ENCODE data around the gene MTMR4.
"Not testable (repeated sequence)": the region's sequence is repeated elsewhere in the genome, so short reads cannot be mapped to it uniquely, and the experiment has no call there.

The MTMR4 gene

DNA sequence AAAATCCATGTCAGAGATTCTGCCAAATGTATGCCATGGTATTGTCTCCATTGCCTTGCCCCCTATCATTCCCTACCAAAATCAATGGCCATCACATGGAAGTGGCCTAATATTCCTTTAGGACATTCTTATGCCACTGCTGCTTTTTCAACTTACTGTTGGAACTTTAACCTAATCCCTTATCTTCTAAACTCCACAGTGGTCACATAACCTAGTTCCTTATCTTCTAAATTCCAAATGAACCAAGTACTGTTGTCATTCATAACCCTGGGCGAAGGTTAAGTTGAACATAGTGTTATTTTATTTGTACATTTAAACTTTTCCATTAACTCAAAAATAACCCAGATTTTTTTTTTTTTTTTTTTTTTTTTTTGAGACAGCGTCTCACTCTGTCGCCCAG lies 29.8 kb downstream of the MTMR4 start:
- no peak for TF ChIP-seq CTCF (IDR thresholded peaks at IDR 0.05)
- Histone ChIP-seq H3K36me3 (ENCODE audit: control insufficient read depth, insufficient read depth, low read length) (no peaks in the 10 kb centered on the region), H2AFZ (no peak overlapping the region), H3K9me3 (ENCODE audit: control insufficient read depth, low read length) (no peaks in the 10 kb centered on the region), H3K9ac (no peak overlapping the region), H3K27ac (no peak overlapping the region), H3K79me2 (no peaks in the 10 kb centered on the region), H3K4me2 (ENCODE audit: low read length) (no peak overlapping the region), H3K4me3 (ENCODE audit: low read depth, low read length) (no peak overlapping the region), H3K4me1 (no peaks in the 10 kb centered on the region), H3K27me3 (ENCODE audit: control insufficient read depth, insufficient read depth, low read length) (no peaks in the 10 kb centered on the region)

DNA sequence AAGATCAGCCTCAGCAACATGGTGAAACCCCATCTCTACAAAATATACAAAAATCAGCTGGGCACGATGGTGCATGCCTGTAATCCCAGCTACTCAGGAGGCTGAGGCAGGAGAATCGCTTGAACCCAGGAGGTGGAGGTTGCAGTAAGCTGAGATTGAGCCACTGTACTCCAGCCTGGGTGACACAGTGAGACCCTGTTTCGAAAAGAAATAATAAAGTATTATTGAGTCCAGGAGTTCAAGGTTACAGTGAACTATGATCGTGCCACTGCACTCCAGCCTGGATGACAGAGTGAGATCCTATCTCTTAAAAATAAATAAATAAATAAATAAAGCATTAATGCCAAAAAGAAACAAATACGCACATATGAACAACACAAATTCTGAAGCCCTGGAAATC lies 32.6 kb downstream of the MTMR4 start:
- not testable (repeated sequence) for H3K9ac ChIP-seq; H3K4me2 ChIP-seq (ENCODE audit: low read length); H3K27me3 ChIP-seq (ENCODE audit: control insufficient read depth, insufficient read depth, low read length); H3K4me1 ChIP-seq; H3K9me3 ChIP-seq (ENCODE audit: control insufficient read depth, low read length); H3K4me3 ChIP-seq (ENCODE audit: low read depth, low read length); H2AFZ ChIP-seq; H3K27ac ChIP-seq; H3K36me3 ChIP-seq (ENCODE audit: control insufficient read depth, insufficient read depth, low read length); H3K79me2 ChIP-seq

GRCh38 chr17:58480090-58480489 lies 34.3 kb downstream of the MTMR4 start:
- TF ChIP-seq CTCF (IDR thresholded peaks at IDR 0.05), result no peak

GRCh38 chr17:58476812-58477211 lies 37.6 kb downstream of the MTMR4 start:
- no peaks in the 10 kb centered on the region for H3K79me2 ChIP-seq
- H3K27me3 ChIP-seq (ENCODE audit: control insufficient read depth, insufficient read depth, low read length), result no peaks in the 10 kb centered on the region

More at GRCh38 chr17:58480090-58480489, 34.3 kb downstream of the MTMR4 start:
- H2AFZ ChIP-seq, result no peak overlapping the region
- no peak overlapping the region for H3K9ac ChIP-seq
- H3K79me2 ChIP-seq, result no peaks in the 10 kb centered on the region
- H3K27me3 ChIP-seq (ENCODE audit: control insufficient read depth, insufficient read depth, low read length), result no peaks in the 10 kb centered on the region
- H3K36me3 ChIP-seq (ENCODE audit: control insufficient read depth, insufficient read depth, low read length), result no peaks in the 10 kb centered on the region
- no peaks in the 10 kb centered on the region for H3K9me3 ChIP-seq (ENCODE audit: control insufficient read depth, low read length)
- H3K4me3 ChIP-seq (ENCODE audit: low read depth, low read length), result no peak overlapping the region
- no peak overlapping the region for H3K4me2 ChIP-seq (ENCODE audit: low read length)
- no peaks in the 10 kb centered on the region for H3K4me1 ChIP-seq
- no peak overlapping the region for H3K27ac ChIP-seq

GRCh38 chr17:58475985-58476384 lies 38.5 kb downstream of the MTMR4 start:
- Histone ChIP-seq H3K4me2 (ENCODE audit: low read length) (no peak overlapping the region), H3K27ac (no peak overlapping the region), H3K79me2 (no peaks in the 10 kb centered on the region), H3K4me3 (ENCODE audit: low read depth, low read length) (no peak overlapping the region), H2AFZ (peak overlapping the region; percentile 52), H3K9me3 (ENCODE audit: control insufficient read depth, low read length) (no peaks in the 10 kb centered on the region), H3K36me3 (ENCODE audit: control insufficient read depth, insufficient read depth, low read length) (no peaks in the 10 kb centered on the region), H3K9ac (no peak overlapping the region), H3K4me1 (no peaks in the 10 kb centered on the region), H3K27me3 (ENCODE audit: control insufficient read depth, insufficient read depth, low read length) (no peaks in the 10 kb centered on the region)
- no peak for TF ChIP-seq CTCF (IDR thresholded peaks at IDR 0.05)

More at GRCh38 chr17:58476812-58477211, 37.6 kb downstream of the MTMR4 start:
- no peaks in the 10 kb centered on the region for H3K9me3 ChIP-seq (ENCODE audit: control insufficient read depth, low read length)
- H3K36me3 ChIP-seq (ENCODE audit: control insufficient read depth, insufficient read depth, low read length), result no peaks in the 10 kb centered on the region
- no peak overlapping the region for H3K4me3 ChIP-seq (ENCODE audit: low read depth, low read length)
- H3K4me1 ChIP-seq, result no peaks in the 10 kb centered on the region
- H3K27ac ChIP-seq, result no peak overlapping the region
- no peak overlapping the region for H3K9ac ChIP-seq
- H2AFZ ChIP-seq, result no peak overlapping the region
- TF ChIP-seq CTCF (IDR thresholded peaks at IDR 0.05), result no peak
- H3K4me2 ChIP-seq (ENCODE audit: low read length), result no peak overlapping the region

Data from parathyroid adenoma (tissue), 2 donors.